Hematopoietic multipotent progenitor cell treated with erythropoietin and hydrocortisone succinate and interleukin-3 and kit ligand, for 8 days (in vitro differentiated cells): ENCODE data around the gene SOAT1.
A peak's percentile ranks its signal among the peaks of the same experiment; 100 is the strongest.
"Not testable (repeated sequence)": the region's sequence is repeated elsewhere in the genome, so short reads cannot be mapped to it uniquely, and the experiment has no call there.

Experiments
- DNase-seq: peaks from one replicate; pipeline ENCODE4 v3.0.0-alpha.2; 2015

Gene SOAT1

DNA sequence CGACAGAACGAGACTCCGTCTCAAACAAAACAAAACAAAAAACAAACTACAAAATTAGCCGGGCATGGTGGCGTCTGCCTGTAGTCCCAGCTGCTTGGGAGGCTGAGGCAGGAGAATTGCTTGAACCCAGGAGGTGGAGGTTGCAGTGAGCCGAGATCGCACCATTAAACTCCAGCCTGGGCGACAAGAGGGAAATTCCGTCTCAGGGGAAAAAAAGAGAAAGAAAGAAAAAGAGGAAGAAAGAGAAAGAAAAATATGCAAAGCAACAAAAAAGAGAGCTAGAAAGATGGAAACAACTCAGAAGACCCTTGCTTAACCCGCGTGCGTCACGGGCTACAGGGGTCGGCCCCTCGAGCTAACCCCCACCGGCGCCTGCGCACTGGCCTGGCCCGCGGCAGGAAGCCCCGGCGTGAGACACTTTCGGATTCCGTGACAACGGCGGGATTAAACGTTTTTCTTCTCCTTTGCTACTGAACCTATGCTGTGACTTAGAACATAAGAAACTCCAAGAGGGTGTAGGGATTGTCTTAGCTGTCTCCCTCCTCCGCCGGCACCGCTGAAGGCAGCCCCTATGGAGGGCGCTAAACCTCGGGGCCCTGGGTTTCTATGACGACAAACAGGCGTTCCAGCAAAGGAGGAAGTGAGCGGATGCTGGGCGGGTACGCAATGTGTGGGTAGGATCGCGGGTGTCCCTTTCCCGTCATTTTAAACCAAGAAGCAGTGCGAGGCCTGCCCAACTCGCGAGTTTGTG is 71.9 kb downstream of the SOAT1 start, which contains the start of gene AXDND1:
Gene AXDND1, plus strand, starts transcription at position 630 of the 751 bp plus-strand sequence. CDS start 539 bp downstream, outside the sequence.
- DNase-seq: peak; percentile 94

DNA sequence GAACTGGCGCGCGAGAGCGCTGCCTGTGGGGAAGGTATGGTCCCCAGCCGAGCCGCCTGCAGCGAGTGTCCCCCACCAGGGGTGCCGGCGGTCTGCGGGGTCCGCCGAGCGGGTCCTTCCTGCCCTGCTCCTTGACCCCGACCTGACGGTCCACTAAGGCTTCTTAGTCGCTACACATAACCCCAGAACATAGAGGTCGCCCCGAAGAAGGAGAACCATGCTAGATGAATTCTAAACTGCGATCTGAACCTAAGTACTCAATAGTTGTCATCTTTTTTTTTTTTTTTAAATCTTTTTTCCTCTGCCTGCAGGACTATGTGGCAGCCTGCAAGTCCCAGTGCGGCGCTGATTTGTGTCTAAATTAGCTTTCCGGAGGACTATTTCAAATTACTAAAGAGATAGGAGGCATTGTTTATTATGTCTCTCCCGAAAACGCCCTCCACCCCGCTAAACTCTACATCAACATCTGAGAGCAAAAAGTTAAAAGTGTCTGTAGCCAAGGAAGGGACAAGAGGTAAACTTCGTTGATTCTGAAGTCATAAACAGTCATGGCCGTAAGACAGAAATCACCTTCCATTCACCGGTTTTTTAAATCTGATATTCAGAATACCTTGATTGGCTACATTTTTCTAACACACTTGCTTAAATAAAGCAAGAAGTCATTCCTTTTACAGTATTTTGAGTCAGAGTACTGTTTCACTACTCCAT is 72.7 kb downstream of the SOAT1 start:
- DNase-seq: peak; percentile 8

DNA sequence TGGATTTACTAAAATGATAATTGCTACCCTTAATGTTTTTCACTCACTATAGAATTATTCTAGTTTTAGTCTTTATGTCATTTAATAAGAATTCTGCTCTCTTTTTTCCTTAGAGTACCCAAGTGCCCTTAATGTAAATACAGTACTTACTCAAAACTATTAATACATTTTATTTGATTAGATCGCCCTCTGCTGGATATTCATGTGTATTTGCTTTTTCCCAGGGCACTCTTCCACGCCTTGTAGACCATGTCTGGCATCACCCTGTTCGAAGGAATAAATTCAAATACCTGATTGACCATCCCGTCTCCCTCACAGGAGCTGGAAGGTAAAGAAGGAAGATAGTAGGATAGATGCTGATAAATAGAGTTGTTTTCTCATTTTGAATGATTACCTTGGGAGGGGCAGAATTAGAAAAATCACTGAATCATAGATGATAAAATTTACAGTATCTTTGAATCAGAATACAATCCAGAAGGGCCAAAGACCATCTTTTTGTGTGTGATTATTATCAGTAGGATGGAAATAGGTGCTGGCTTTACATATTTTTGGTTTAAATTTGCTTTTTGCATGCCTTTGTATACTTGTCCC is 76.2 kb downstream of the SOAT1 start:
- peak; percentile 81 for DNase-seq

DNA sequence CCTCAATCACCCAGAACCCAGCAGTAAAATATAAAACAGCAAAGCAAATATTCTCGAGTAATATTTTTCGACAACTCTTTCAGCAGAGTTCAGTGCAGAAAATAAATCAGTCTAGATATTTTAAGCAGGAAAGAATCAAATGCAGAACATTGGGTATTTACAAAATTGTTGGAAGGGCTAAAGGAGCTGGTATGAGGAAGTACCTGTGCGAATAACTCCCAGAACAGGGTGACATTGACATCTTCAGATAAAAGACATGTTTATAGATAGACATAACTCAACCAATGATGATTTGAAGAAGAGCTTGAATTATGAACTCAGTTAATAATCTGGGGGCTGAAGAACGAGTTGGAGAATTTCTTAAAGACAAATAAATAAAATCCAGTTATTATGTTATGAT is 78.6 kb downstream of the SOAT1 start:
- no peak for DNase-seq

DNA sequence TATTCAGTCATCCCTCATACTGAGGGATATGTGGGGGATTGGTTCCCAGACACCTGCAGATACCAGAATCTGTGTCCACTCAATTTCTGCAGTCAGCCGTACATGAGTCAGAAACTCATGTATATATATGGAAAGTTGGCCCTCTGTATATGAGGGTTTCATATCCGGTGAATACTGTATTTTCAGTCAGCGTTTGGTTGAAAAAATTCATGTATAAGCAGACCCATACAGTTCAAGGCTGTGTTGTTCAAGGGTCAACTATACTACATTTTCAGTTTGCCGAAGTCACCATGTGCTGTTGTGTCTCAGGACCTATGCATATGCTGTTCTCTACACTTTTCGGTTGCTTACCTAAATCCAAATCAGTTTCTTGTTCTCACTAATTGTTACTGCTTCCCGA is 82.6 kb downstream of the SOAT1 start:
- DNase-seq: no peak

DNA sequence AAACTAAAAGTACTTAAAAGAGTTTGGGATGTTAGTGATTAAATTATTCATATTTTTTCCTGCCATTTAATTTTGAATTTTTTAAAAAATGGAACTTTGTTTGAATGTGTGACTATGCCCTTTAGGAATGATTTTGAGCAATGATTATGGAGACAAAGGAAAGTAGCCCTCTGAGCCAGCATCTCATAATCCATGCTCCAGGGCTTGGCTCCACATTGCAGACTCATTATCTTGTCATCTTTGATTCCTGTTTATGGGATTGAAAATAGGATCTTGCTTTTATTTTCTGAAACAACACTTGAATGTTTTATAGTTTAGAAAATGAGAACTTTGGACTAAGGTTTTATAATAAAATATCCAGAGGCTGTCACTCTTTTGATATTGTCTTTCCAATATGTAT is 86.7 kb downstream of the SOAT1 start:
- no peak for DNase-seq

DNA sequence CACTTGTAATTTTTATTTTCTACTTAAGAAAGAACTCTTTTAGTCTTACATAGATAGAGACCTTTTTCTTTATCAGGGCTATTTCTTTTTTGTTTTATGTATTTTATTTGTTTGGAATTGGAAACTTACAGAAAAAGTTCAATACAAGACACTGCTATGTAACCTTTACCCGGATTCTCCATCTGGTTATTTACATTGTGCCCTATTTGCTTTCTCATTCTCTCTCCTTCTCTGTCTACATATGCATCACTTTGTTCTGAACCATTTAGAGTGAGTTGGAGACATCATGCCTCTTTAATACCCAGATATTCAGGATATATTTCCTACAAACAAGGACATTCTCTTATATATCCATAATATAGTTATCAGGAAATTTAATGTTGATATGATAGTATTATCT is 90.4 kb downstream of the SOAT1 start:
- DNase-seq: no peak

DNA sequence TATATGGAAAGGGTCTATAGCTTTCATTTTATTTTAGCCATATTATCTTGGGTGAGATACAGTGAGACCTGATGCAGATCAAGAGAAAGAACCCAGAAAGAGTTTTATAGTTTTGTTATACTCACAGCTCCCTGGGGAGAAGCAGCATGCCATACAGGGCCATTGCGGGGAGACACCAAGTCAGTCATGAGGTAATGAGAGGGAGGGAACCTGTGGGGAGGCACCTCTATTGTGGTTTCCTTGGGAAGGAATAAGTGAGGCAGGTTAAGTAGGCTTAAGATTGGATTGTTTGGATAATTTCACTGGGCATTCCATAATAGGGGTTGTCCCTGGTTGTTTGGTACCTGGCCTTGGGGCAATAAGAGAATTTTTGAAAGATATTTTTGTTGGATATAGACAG is 91.9 kb downstream of the SOAT1 start:
- DNase-seq: no peak

DNA sequence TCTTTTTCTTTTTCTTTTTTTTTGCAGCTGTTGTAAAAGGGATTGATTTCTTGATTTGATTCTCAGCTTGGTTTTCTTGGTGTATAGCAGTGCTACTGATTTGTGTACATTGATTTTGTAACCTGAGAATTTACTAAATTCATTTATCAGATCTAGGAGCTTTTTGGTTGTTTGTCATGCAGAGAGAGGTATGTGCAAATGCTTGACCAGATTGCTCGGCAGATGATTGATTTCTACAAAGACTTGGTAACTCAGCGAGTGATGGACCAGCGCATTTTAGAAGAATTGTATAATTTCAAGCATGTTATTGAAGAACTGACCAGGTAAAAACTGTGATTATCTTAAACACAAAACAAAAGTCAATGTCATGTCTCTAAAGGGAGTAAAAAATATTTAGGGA is 100.1 kb downstream of the SOAT1 start:
- no peak for DNase-seq

DNA sequence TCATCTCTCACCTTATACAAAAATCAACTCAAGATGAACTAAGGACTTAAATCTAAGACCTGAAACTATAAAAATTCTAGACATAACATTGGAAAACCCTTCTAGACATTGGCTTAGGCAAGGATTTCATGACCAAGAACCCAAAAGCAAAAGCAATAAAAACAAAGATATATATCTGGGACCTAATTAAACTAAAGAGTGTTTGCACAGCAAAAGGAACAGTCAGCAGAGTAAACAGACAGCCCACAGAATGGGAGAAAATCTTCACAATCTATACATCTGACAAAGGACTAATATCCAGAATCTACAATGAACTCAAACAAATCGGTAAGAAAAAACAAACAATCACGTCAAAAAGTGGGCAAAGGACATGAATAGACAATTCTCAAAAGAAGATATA is 105.8 kb downstream of the SOAT1 start:
- not testable (repeated sequence) for DNase-seq
